ENCODE results near the gene EFNB3. TPM values are rescaled to one million over a fixed set of nuclear protein-coding genes. Genes with fewer than 3 reads are reported as not detected.

EFNB3 gene
- total RNA-seq, 1 donor from 2014 or later: 24.3 TPM

Other genes with a start within 250 kb of the EFNB3 start
- gene ZBTB4, start 225.6 kb upstream of the EFNB3 start, total RNA-seq: 14.3 TPM
- not detected for gene SLC35G6, start 223.8 kb upstream of the EFNB3 start, total RNA-seq
- gene POLR2A, start 220.8 kb upstream of the EFNB3 start, total RNA-seq: 50.2 TPM
- gene TNFSF12, start 156.1 kb upstream of the EFNB3 start, total RNA-seq: 4.7 TPM
- 0.49 TPM for gene TNFSF13, start 146.5 kb upstream of the EFNB3 start, total RNA-seq
- gene SENP3, start 143.3 kb upstream of the EFNB3 start, total RNA-seq: 50.9 TPM
- 0.25 TPM for gene CD68, start 125.6 kb upstream of the EFNB3 start, total RNA-seq
- 28.5 TPM for gene MPDU1, start 121.3 kb upstream of the EFNB3 start, total RNA-seq
- gene SOX15, start 115.1 kb upstream of the EFNB3 start, total RNA-seq: 0.49 TPM
- gene FXR2, start 90.3 kb upstream of the EFNB3 start, total RNA-seq: 35.7 TPM
- gene SAT2, start 77.4 kb upstream of the EFNB3 start, total RNA-seq: 39.6 TPM
- gene SHBG, start 75.1 kb upstream of the EFNB3 start, total RNA-seq: not detected
- gene ATP1B2, start 54.3 kb upstream of the EFNB3 start, total RNA-seq: 13.8 TPM
- gene TP53, start 17.7 kb upstream of the EFNB3 start, total RNA-seq: 7.1 TPM
- gene WRAP53, start 16.7 kb upstream of the EFNB3 start, total RNA-seq: 7.4 TPM
- 0.74 TPM for gene DNAH2, start 12.5 kb downstream of the EFNB3 start, total RNA-seq
- gene KDM6B, start 129.0 kb downstream of the EFNB3 start, total RNA-seq: 16.2 TPM
- 0.49 TPM for gene TMEM88, start 149.9 kb downstream of the EFNB3 start, total RNA-seq
- 25.8 TPM for gene NAA38, start 152.4 kb downstream of the EFNB3 start, total RNA-seq
- 9.6 TPM for gene CYB5D1, start 152.8 kb downstream of the EFNB3 start, total RNA-seq
- gene CHD3, start 183.6 kb downstream of the EFNB3 start, total RNA-seq: 285 TPM
- gene RNF227, start 211.1 kb downstream of the EFNB3 start, total RNA-seq: 10.8 TPM
- 3.7 TPM for gene KCNAB3, start 224.7 kb downstream of the EFNB3 start, total RNA-seq
- gene TRAPPC1, start 226.7 kb downstream of the EFNB3 start, total RNA-seq: 25.1 TPM
- 17.5 TPM for gene CNTROB, start 227.0 kb downstream of the EFNB3 start, total RNA-seq